ENCODE data around the gene ARHGDIB.
A peak's percentile ranks its signal among the peaks of the same experiment; 100 is the strongest.

ARHGDIB gene

GRCh38 chr12:14936224-14936861 lies 25.1 kb downstream of the ARHGDIB start:
- no peak for FAIRE-seq
- no peak for DNase-seq (ENCODE audit: extremely low spot score, insufficient read length, low read depth)

- no peak for DNase-seq (ENCODE audit: extremely low spot score, insufficient read length, low read depth)
- FAIRE-seq = no peak
Observed at GRCh38 chr12:14935031-14935430, 26.4 kb downstream of the ARHGDIB start.

GRCh38 chr12:14934511-14934910 lies 26.9 kb downstream of the ARHGDIB start:
- no peak for DNase-seq (ENCODE audit: extremely low spot score, insufficient read length, low read depth)

GRCh38 chr12:14931791-14932560 lies 29.4 kb downstream of the ARHGDIB start:
- FAIRE-seq (no peak), DNase-seq (ENCODE audit: extremely low spot score, insufficient read length, low read depth) (no peak)

More at GRCh38 chr12:14934511-14934910, 26.9 kb downstream of the ARHGDIB start:
- FAIRE-seq = no peak

GRCh38 chr12:14931359-14931758 lies 30.0 kb downstream of the ARHGDIB start:
- no peak for FAIRE-seq
- no peak for DNase-seq (ENCODE audit: extremely low spot score, insufficient read length, low read depth)

- no peak for DNase-seq (ENCODE audit: extremely low spot score, insufficient read length, low read depth)
- no peak for FAIRE-seq
Observed at GRCh38 chr12:14930299-14930698, 31.1 kb downstream of the ARHGDIB start.

GRCh38 chr12:14928931-14929330 lies 32.5 kb downstream of the ARHGDIB start:
- no peak for FAIRE-seq
- no peak for DNase-seq (ENCODE audit: extremely low spot score, insufficient read length, low read depth)

GRCh38 chr12:14927267-14927666 lies 34.1 kb downstream of the ARHGDIB start:
- FAIRE-seq (no peak), DNase-seq (ENCODE audit: extremely low spot score, insufficient read length, low read depth) (no peak)

- FAIRE-seq = no peak
Observed at GRCh38 chr12:14924541-14924940, 36.9 kb downstream of the ARHGDIB start.

GRCh38 chr12:14923944-14924343 lies 37.5 kb downstream of the ARHGDIB start:
- FAIRE-seq = no peak
- no peak for DNase-seq (ENCODE audit: extremely low spot score, insufficient read length, low read depth)

More at GRCh38 chr12:14924541-14924940, 36.9 kb downstream of the ARHGDIB start:
- DNase-seq (ENCODE audit: extremely low spot score, insufficient read length, low read depth) = no peak

- DNase-seq (ENCODE audit: extremely low spot score, insufficient read length, low read depth) (no peak), FAIRE-seq (peak; percentile 18)
Observed at GRCh38 chr12:14921218-14921617, 40.2 kb downstream of the ARHGDIB start.

- FAIRE-seq (peak; percentile 31), DNase-seq (ENCODE audit: extremely low spot score, insufficient read length, low read depth) (no peak)
Observed at GRCh38 chr12:14920475-14921126, 40.8 kb downstream of the ARHGDIB start.

GRCh38 chr12:14919455-14919854 lies 41.9 kb downstream of the ARHGDIB start:
- no peak for DNase-seq (ENCODE audit: extremely low spot score, insufficient read length, low read depth)
- no peak for FAIRE-seq

GRCh38 chr12:14915736-14916135 lies 45.7 kb downstream of the ARHGDIB start:
- no peak for DNase-seq (ENCODE audit: extremely low spot score, insufficient read length, low read depth)
- FAIRE-seq = no peak

GRCh38 chr12:14913381-14913781 lies 48.0 kb downstream of the ARHGDIB start:
- FAIRE-seq (no peak), DNase-seq (ENCODE audit: extremely low spot score, insufficient read length, low read depth) (no peak)

GRCh38 chr12:14911131-14911530 lies 50.3 kb downstream of the ARHGDIB start:
- FAIRE-seq (no peak), DNase-seq (ENCODE audit: extremely low spot score, insufficient read length, low read depth) (no peak)

- no peak for DNase-seq (ENCODE audit: extremely low spot score, insufficient read length, low read depth)
- FAIRE-seq = no peak
Observed at GRCh38 chr12:14910090-14910915, 51.1 kb downstream of the ARHGDIB start.

- no peak for FAIRE-seq
- no peak for DNase-seq (ENCODE audit: extremely low spot score, insufficient read length, low read depth)
Observed at GRCh38 chr12:14907953-14908352, 53.4 kb downstream of the ARHGDIB start.

- FAIRE-seq = no peak
Observed at GRCh38 chr12:14906114-14906513, 55.3 kb downstream of the ARHGDIB start.

More at GRCh38 chr12:14906114-14906513, 55.3 kb downstream of the ARHGDIB start:
- no peak for DNase-seq (ENCODE audit: extremely low spot score, insufficient read length, low read depth)

Measured in GM18507 (cell line).